Breast epithelium (tissue), 4 donors: Measurements from ENCODE around the gene MYL12A. TPM values are rescaled to one million over a fixed set of nuclear protein-coding genes. Genes with fewer than 3 reads are reported as not detected.

Experiments
- DNase-seq, 2 donors: peaks; one replicate each; pipeline ENCODE4 v3.0.0-alpha.2; 2019; ENCODE audit warnings: low spot score in 2 of 2
- H3K27ac ChIP-seq, 2 donors: fragments of 200-600 bp; sonication (generic) in 1 of 2; one replicate each; pipeline ENCODE4 v1.5.1; 2016 to 2019; ENCODE audit warnings: mild to moderate bottlenecking in 1 of 2
- H3K27me3 ChIP-seq, 2 donors: fragments of 200-600 bp; sonication (generic) in 1 of 2; one replicate each; pipeline versions ENCODE4 v1.5.1 to v1.6.0; 2017 to 2019; ENCODE audit warnings: control low read depth in 1 of 2, mild to moderate bottlenecking in 1 of 2
- H3K36me3 ChIP-seq: fragments of 200-600 bp; one replicate; pipeline ENCODE4 v1.5.1; 2019
- H3K4me1 ChIP-seq, 2 donors: fragments of 200-600 bp; sonication (generic); one replicate each; pipeline ENCODE4 v1.5.1; 2016 to 2019; ENCODE audit warnings: control low read depth in 1 of 2
- H3K4me3 ChIP-seq, 3 donors: fragments of 200-600 bp; sonication (generic); 1 replicate in 2 of 3; 2 replicates in 1 of 3; pipeline ENCODE4 v1.5.1; 2016 to 2019; ENCODE audit warnings: mild to moderate bottlenecking in 3 of 3, moderate library complexity in 2 of 3
- H3K9me3 ChIP-seq, 2 donors: fragments of 200-600 bp; sonication (generic) in 1 of 2; one replicate each; pipeline ENCODE4 v1.5.1; 2016 to 2019; ENCODE audit warnings: control low read depth in 1 of 2
- CTCF ChIP-seq, 3 donors: fragments of 450-650 bp; IDR thresholded peaks; one replicate each; pipeline ENCODE4 v1.5.1; 2016 to 2017; ENCODE audit warnings: antibody characterized with exemption in 3 of 3, mild to moderate bottlenecking in 3 of 3, moderate library complexity in 3 of 3
- POLR2A ChIP-seq: fragments of 450-650 bp; IDR thresholded peaks from one replicate; pipeline ENCODE4 v1.6.1; 2016; ENCODE audit warnings: antibody characterized with exemption, mild to moderate bottlenecking, moderate library complexity
- POLR2AphosphoS5 ChIP-seq, 3 donors: sonication (generic); formaldehyde crosslinking; IDR thresholded peaks; one replicate each; pipeline ENCODE4 v1.6.1; 2017; ENCODE audit warnings: antibody characterized with exemption in 3 of 3
- intact Hi-C: fragments of 100-400 bp; cut with DNase I; formaldehyde crosslinking; loops from one replicate; pipeline ENCODE4 v1.15.1; 2023; ENCODE audit warnings: low total_unique reads
- total RNA-seq, 3 donors: library from RNA; depleted of rRNA; stranded (reverse); fragments of >200 nt; gene quantifications; one replicate each; pipeline ENCODE4 v1.1.0, GENCODE V29; 2016

Gene MYL12A
- total RNA-seq, 3 donors from 2014 or later, result 403 to 495 (median 444) TPM

GRCh38 chr18:3256693-3257626 lies 9.4 kb downstream of the MYL12A start:
- Histone ChIP-seq H3K27me3 (no peaks in the 10 kb centered on the region), H3K4me3 (no peak overlapping the region), H3K4me1 (peaks cover 2 to 8% of the 10 kb centered on the region in 2 donors), H3K27ac (peak overlapping the region; percentile 83 to 86), H3K36me3 (peaks cover 4% of the 10 kb centered on the region), H3K9me3 (no peaks in the 10 kb centered on the region)
- no peak for TF ChIP-seq POLR2AphosphoS5 (IDR thresholded peaks at IDR 0.05)
- TF ChIP-seq POLR2A, result no peak
- TF ChIP-seq CTCF (IDR thresholded peaks at IDR 0.05), result no peak
- no peak for DNase-seq
- intact Hi-C loops, result no loop called here

- no peaks in the 10 kb centered on the region for H3K9me3 ChIP-seq
- H3K27me3 ChIP-seq, result no peaks in the 10 kb centered on the region
- no peak overlapping the region for H3K4me3 ChIP-seq
- DNase-seq, result no peak
- H3K27ac ChIP-seq, result peak overlapping the region; percentile 83 to 86
- peaks cover 0 to 8% of the 10 kb centered on the region in 2 donors for H3K4me1 ChIP-seq
- TF ChIP-seq POLR2AphosphoS5 (IDR thresholded peaks at IDR 0.05) (no peak), CTCF (IDR thresholded peaks at IDR 0.05) (no peak), POLR2A (no peak)
- H3K36me3 ChIP-seq, result peaks cover 4% of the 10 kb centered on the region
- intact Hi-C loops, result no loop called here
These were observed 10.1 kb downstream of the MYL12A start for GRCh38 chr18:3257627-3258120.

GRCh38 chr18:3260995-3261372 lies 13.4 kb downstream of the MYL12A start:
- intact Hi-C loops, result loop anchor here (10.0 kb wide), 1 partner anchor 334 kb away; no protein-coding TSS in a partner anchor
- H3K4me3 ChIP-seq, result peak overlapping the region; percentile 85 to 98 (median 96)
- H3K9me3 ChIP-seq, result no peaks in the 10 kb centered on the region
- H3K4me1 ChIP-seq, result peaks cover 0 to 8% of the 10 kb centered on the region in 2 donors
- no peak for DNase-seq
- peak overlapping the region; percentile 97 to 98 for H3K27ac ChIP-seq
- no peaks in the 10 kb centered on the region for H3K36me3 ChIP-seq
- TF ChIP-seq CTCF (IDR thresholded peaks at IDR 0.05) (no peak), POLR2A (no peak), POLR2AphosphoS5 (IDR thresholded peaks at IDR 0.05) (no peak)
- H3K27me3 ChIP-seq, result no peaks in the 10 kb centered on the region

GRCh38 chr18:3261373-3262233 lies 14.0 kb downstream of the MYL12A start, which contains the start of gene MYL12B:
TSS of gene MYL12B (plus strand) at chr18:3262133. CDS start at chr18:3272899, 10,766 bp downstream.
- Histone ChIP-seq H3K27ac (peak within 1 kb of the TSS; percentile 97 to 98), H3K4me1 (peaks cover 0 to 8% of the 10 kb centered on the region in 2 donors), H3K36me3 (no peaks in the 10 kb centered on the region), H3K9me3 (no peaks in the 10 kb centered on the region), H3K4me3 (peak within 1 kb of the TSS; percentile 85 to 98 (median 96)), H3K27me3 (no peaks in the 10 kb centered on the region)
- intact Hi-C loops, result loop anchor here (10.0 kb wide), 1 partner anchor 333 kb away; no protein-coding TSS in a partner anchor
- peak; percentile 78 to 84 for DNase-seq
- TF ChIP-seq POLR2AphosphoS5 (IDR thresholded peaks at IDR 0.05) (peak; percentile 84 to 98 (median 96)), POLR2A (peak; percentile 90), CTCF (IDR thresholded peaks at IDR 0.05) (peak in 2 of 3 donors; percentile 20 to 28)
